Thymus (tissue), 11 donors: ENCODE data around the gene ATOSB. TPM values are rescaled to one million over a fixed set of nuclear protein-coding genes. Genes with fewer than 3 reads are reported as not detected.
A peak's percentile ranks its signal among the peaks of the same experiment; 100 is the strongest.
"Not testable (repeated sequence)": the region's sequence is repeated elsewhere in the genome, so short reads cannot be mapped to it uniquely, and the experiment has no call there.

ENCODE experiments used
- DNase-seq, 9 donors: peaks; one replicate each; pipeline ENCODE4 v3.0.0-alpha.2; 2013; ENCODE audit warnings: low spot score in 9 of 9, low read depth in 6 of 9, missing footprints in 1 of 9
- H3K27ac ChIP-seq, 2 donors: one replicate each; pipeline ENCODE4 v1.5.1; 2013; ENCODE audit warnings: control low read depth in 1 of 2, low read depth in 1 of 2, low read length in 1 of 2, mild to moderate bottlenecking in 1 of 2, moderate library complexity in 1 of 2
- H3K27me3 ChIP-seq, 2 donors: one replicate each; pipeline ENCODE4 v1.5.1; 2013; ENCODE audit warnings: low read length in 1 of 2; ENCODE audit not compliant: control insufficient read depth in 2 of 2, insufficient read depth in 1 of 2
- H3K36me3 ChIP-seq, 2 donors: one replicate each; pipeline ENCODE4 v1.5.1; 2013; ENCODE audit warnings: low read length in 1 of 2, mild to moderate bottlenecking in 1 of 2, moderate library complexity in 1 of 2; ENCODE audit not compliant: control insufficient read depth in 2 of 2, insufficient read depth in 2 of 2
- H3K4me1 ChIP-seq, 2 donors: one replicate each; pipeline ENCODE4 v1.5.1; 2013; ENCODE audit warnings: low read length in 2 of 2; ENCODE audit not compliant: control insufficient read depth in 2 of 2, insufficient read depth in 2 of 2
- H3K4me3 ChIP-seq, 2 donors: one replicate each; pipeline ENCODE4 v1.5.1; 2013; ENCODE audit warnings: low read length in 2 of 2, control low read depth in 1 of 2, mild to moderate bottlenecking in 1 of 2
- H3K9me3 ChIP-seq, 2 donors: one replicate each; pipeline ENCODE4 v1.5.1; 2013; ENCODE audit warnings: low read length in 1 of 2, mild to moderate bottlenecking in 1 of 2; ENCODE audit not compliant: control insufficient read depth in 2 of 2, insufficient read depth in 1 of 2
- WGBS: extraction: QIAGEN DNeasy Blood & Tissue Kit; methylation state at CpG from one replicate; pipeline ENCODE4 v1.1.7; 2013; 5-methylcytosine and 5-hydroxymethylcytosine counted together
- polyA plus RNA-seq: library from polyadenylated mRNA; stranded (reverse); fragments of 200-250 nt; gene quantifications from one replicate; pipeline ENCODE4 v1.2.3, GENCODE V29; 2013
- total RNA-seq: library from RNA; stranded (reverse); fragments of 120-200 nt; gene quantifications from one replicate; pipeline ENCODE4 v1.2.4, GENCODE V29; 2013
- donor health status: healthy.

The ATOSB gene
- total and polyA plus RNA-seq, 2 donors = 4.9 to 16.1 TPM

DNA sequence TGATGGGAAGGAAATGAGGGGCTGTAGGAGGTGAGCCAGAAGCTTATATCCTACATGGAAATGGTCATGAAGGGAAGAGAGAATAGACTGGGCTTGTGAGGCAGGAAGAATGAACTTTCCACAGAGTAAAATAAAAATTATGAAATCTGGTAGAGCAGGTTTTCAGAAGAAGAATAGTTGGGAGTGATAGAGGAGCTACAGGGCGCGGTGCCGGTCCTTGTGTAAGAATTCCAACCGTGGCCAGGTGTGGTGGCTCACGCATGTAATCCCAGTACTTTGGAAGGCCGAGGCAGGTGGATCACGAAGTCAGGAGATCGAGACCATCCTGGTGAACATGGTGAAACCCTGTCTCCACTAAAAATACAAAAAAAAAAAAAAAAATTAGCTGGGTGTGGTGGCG lies 37.3 kb upstream of the ATOSB start:
- Histone ChIP-seq H3K27me3 (no peaks in the 10 kb centered on the region), H3K9me3 (peaks cover 0 to 6% of the 10 kb centered on the region in 2 donors), H3K4me3 (no peak overlapping the region), H3K27ac (no peak overlapping the region), H3K36me3 (no peaks in the 10 kb centered on the region), H3K4me1 (no peaks in the 10 kb centered on the region)
- DNase-seq = no peak
- 96% methylated on average over 9 of the region's 9 CpGs for WGBS

DNA sequence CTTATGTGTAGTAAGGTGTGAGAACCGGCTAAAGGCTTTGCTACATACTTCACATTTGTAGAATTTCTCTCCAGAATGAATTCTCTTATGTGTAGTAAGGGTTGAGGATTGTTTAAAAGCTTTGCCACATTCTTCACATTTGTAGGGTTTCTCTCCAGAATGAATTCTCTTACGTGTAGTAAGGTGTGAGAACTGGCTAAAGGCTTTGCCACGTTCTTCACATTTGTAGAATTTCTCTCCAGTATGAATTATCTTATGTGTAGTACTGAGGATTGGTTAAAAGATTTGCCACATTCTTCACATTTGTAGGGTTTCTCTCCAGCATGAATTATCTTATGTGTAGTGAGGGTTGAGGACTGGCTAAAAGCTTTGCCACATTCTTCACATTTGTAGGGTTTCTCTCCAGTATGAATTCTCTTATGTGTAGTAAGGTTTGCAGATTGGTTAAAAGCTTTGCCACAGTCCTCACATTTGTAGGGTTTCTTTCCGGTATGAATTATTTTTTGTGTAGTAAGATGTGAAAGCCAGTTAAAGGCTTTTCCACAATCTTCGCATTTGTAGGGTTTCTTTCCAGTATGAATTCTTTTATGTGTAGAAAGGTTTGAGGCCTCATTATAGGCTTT lies 32.4 kb upstream of the ATOSB start:
- DNase-seq, H3K4me1 ChIP-seq, H3K36me3 ChIP-seq, H3K27ac ChIP-seq, H3K27me3 ChIP-seq, H3K9me3 ChIP-seq, H3K4me3 ChIP-seq: not testable (repeated sequence)
- 84% methylated on average over 5 of the region's 5 CpGs for WGBS

DNA sequence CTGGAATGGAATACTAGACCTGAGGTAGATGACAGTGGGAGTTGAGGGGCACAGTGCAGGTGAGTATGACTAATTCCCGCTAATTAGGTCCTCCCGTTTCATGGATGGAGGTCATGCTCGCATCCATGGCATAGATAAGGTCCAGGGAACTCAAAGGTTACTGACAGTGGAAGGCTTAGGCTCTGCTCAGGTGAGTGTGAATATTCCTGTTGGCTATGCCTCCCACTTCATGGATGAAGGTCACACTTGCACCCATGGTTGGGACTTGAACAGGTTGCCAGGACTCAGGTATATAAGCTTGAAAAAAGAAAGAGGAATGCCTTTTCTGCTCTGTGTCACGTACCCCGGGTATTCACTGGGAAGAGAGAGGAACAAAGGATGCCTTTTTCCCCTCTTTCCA lies 26.4 kb upstream of the ATOSB start:
- H3K4me1 ChIP-seq = no peaks in the 10 kb centered on the region
- H3K4me3 ChIP-seq = no peak overlapping the region
- no peak for DNase-seq
- WGBS = 97% methylated on average over 5 of the region's 5 CpGs
- H3K36me3 ChIP-seq = no peaks in the 10 kb centered on the region
- H3K27me3 ChIP-seq = no peaks in the 10 kb centered on the region
- no peak overlapping the region for H3K27ac ChIP-seq
- H3K9me3 ChIP-seq = peaks cover 2 to 16% of the 10 kb centered on the region in 2 donors

DNA sequence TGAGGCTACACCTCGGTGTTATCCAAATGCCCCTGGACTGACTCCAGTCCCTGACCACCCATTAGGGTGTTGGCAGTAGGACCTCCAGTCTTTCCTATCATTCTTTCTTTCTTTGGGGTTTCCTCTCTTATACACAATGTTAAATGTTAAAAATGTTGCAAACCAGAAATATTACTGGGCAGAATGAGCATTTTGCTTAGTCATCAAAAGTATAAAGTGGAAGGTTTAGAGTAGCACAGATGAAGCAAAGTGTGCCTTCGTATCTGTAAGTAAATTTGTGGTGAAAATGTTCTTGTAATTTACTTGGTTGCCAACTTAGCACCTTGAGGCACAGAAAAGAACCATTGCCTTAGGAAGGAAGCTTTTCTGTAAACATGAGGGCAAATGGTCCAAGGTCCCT lies 24.4 kb upstream of the ATOSB start:
- H3K9me3 ChIP-seq = peaks cover 2 to 16% of the 10 kb centered on the region in 2 donors
- H3K27me3 ChIP-seq = no peaks in the 10 kb centered on the region
- 90% methylated on average over 2 of the region's 2 CpGs for WGBS
- H3K4me3 ChIP-seq = no peak overlapping the region
- DNase-seq = no peak
- H3K27ac ChIP-seq = no peak overlapping the region
- H3K4me1 ChIP-seq = no peaks in the 10 kb centered on the region
- no peaks in the 10 kb centered on the region for H3K36me3 ChIP-seq

DNA sequence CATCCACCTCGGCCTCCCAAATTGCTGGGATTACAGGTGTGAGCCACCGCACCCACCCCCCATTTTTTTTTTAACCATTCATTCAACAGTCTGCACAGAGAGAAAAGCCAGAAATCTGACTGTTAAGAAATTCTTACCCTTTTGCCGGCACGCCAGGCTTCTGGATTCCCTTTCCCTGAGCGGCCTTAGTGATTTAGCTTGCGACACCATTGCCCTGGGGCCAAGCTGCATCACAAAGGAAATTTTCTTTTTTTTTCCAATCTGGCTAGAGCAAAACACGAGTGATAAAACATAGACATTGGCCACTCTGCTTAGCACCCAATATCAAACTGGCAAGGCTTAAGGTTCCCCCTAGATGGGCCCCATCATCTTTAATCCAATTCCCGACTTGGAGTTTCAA lies 21.2 kb upstream of the ATOSB start:
- Histone ChIP-seq H3K9me3 (peaks cover 2 to 10% of the 10 kb centered on the region in 2 donors), H3K4me1 (no peaks in the 10 kb centered on the region), H3K27ac (no peak overlapping the region), H3K36me3 (no peaks in the 10 kb centered on the region), H3K27me3 (no peaks in the 10 kb centered on the region), H3K4me3 (no peak overlapping the region)
- DNase-seq = no peak
- WGBS = 96% methylated on average over 8 of the region's 8 CpGs

DNA sequence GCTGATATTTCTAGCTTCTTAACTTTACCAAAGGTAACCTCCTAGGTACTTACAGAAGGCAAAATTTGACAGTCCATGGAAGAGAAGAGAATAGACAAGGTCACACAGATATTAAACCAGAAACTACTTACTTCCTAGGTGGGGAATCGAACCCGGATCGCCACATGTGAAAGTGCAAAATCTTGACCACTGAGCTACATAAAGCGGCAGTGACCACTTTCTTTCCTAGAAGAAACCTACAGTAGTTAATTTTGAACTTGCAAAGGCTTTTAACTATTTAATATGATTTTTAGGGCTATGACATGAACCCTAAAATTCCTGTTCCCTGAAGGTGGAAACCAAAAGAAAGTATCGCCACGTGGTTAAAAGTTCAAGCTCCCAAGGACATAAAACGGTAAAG lies 20.3 kb upstream of the ATOSB start:
- H3K4me1 ChIP-seq = no peaks in the 10 kb centered on the region
- H3K27ac ChIP-seq = no peak overlapping the region
- DNase-seq = no peak
- peaks cover 0 to 3% of the 10 kb centered on the region in 2 donors for H3K9me3 ChIP-seq
- H3K36me3 ChIP-seq = no peaks in the 10 kb centered on the region
- no peaks in the 10 kb centered on the region for H3K27me3 ChIP-seq
- H3K4me3 ChIP-seq = no peak overlapping the region
- 97% methylated on average over 7 of the region's 7 CpGs for WGBS

DNA sequence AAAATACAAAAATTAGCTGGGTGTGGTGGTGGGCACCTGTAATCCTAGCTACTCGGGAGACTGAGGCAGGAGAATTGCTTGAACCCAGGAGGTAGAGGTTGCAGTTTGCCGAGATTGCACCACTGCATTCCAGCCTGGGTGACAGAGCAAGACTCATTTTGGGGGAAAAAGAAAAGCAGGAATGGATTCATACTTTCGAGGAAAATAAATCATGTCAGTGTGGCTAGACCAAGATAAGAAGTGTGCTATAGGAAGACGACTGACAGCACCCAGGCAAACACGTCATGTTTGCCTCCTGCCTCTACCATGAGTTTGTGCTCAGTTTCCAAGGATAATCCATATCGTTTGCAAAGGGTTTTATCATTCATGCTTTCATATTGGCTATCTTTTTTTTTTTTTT lies 19.3 kb upstream of the ATOSB start:
- Histone ChIP-seq H3K36me3 (no peaks in the 10 kb centered on the region), H3K27me3 (no peaks in the 10 kb centered on the region), H3K4me3 (no peak overlapping the region), H3K27ac (no peak overlapping the region), H3K4me1 (no peaks in the 10 kb centered on the region), H3K9me3 (peaks cover 0 to 3% of the 10 kb centered on the region in 2 donors)
- 97% methylated on average over 6 of the region's 6 CpGs for WGBS
- no peak for DNase-seq

DNA sequence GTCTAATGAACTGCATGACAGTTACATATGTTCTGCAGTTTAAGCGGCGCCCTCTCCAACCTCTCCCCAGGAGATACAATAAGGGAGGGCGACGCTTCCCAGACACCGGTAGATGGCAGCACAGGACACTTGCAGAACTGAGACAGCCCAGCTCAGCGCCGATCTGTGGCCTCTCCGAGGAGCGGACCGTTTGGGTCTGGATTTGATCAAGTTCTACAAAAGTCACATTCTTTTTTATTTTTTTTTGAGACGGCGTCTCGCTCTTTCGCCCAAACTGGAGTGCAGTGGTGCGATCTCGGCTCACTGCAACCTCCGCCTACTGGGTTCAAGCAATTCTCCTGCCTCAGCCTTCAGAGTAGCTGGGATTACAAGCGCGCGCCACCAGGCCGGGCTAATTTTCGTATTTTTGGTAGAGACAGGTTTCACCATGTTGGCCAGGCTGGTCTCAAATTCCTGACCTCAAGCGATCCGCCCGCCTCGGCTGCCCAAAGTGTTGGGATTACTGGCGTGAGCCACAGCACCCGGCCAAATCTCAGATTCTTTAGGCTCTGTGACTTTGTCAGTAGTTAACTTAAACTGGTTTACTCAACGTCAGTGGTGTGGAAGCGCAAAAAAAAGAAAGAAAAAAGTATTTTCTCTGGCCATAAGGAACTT lies 1.4 kb upstream of the ATOSB start:
- WGBS = 35% methylated on average over 30 of the region's 30 CpGs
- peak overlapping the region in 1 of 2 donors; percentile 63 for H3K4me3 ChIP-seq
- H3K4me1 ChIP-seq = peaks cover 25 to 49% of the 10 kb centered on the region in 2 donors
- no peaks in the 10 kb centered on the region for H3K9me3 ChIP-seq
- DNase-seq = peak; percentile 78 to 96 (median 92)
- H3K27me3 ChIP-seq = peaks cover 0 to 4% of the 10 kb centered on the region in 2 donors
- peak overlapping the region; percentile 69 to 89 for H3K27ac ChIP-seq
- H3K36me3 ChIP-seq = no peaks in the 10 kb centered on the region

DNA sequence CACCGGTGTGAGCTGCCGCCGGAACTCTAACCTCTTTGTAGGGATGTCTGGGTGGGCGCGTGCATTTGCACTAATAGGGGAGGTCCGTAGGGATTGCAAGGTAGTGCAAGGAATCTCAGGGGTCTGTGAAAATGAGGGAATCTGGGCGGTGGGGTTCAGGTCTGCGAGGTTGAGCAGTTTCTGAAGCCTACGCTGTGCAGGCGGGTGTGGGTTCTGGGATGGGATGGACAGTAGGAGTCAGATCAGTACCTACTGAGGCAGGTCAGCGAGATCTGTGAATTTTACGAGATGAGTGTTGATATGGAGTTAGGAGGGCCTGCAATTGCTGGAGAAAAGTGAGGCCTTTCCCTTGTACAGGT lies 856 bp upstream of the ATOSB start:
- Histone ChIP-seq H3K27me3 (peaks cover 0 to 4% of the 10 kb centered on the region in 2 donors), H3K27ac (peak overlapping the region; percentile 69 to 89), H3K4me3 (peak overlapping the region; percentile 63), H3K9me3 (no peaks in the 10 kb centered on the region), H3K4me1 (peaks cover 28 to 54% of the 10 kb centered on the region in 2 donors), H3K36me3 (no peaks in the 10 kb centered on the region)
- DNase-seq = peak in 1 of 9 donors; percentile 29
- WGBS = 1% methylated on average over 12 of the region's 12 CpGs
